Adrenal gland (tissue), 5 donors: ENCODE results near the gene EXOC3L1.

Experiments used
- POLR2A ChIP-seq, 2 donors: fragments of 450-650 bp; IDR thresholded peaks; one replicate each; pipeline ENCODE4 v1.6.1; 2017; ENCODE audit warnings: antibody characterized with exemption in 2 of 2, mild to moderate bottlenecking in 2 of 2, moderate library complexity in 1 of 2
- TF ChIP-seq, protein P1 (sequence below), 6 experiments: fragments of 450-650 bp in 4 of 6; fragments of 200-600 bp in 2 of 6; sonication (generic) in 1 of 6; IDR thresholded peaks; 1 replicate in 5 of 6; 2 replicates in 1 of 6; pipeline versions ENCODE4 v1.5.1 to v1.8.0; 2016 to 2021; ENCODE audit warnings: antibody characterized with exemption in 6 of 6, mild to moderate bottlenecking in 2 of 6, moderate library complexity in 1 of 6
- donor health status: DM: no; HTN: no; CAD: no.

DNA sequence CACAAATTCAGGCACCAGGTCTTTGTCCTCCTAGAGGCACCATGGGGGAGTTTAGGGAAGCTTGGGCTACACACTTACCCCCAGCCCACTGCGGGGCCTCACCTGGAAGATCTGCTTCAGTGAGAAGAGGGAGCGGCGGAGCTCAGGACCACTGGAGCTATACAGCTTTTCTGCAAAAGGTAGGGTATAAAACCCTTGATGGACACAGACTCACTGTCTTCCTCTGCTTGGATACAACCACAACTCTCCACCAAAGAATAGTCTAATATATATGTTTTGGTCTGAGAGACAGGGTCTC is 48.3 kb upstream of the EXOC3L1 start:
- TF ChIP-seq, protein P1, sequence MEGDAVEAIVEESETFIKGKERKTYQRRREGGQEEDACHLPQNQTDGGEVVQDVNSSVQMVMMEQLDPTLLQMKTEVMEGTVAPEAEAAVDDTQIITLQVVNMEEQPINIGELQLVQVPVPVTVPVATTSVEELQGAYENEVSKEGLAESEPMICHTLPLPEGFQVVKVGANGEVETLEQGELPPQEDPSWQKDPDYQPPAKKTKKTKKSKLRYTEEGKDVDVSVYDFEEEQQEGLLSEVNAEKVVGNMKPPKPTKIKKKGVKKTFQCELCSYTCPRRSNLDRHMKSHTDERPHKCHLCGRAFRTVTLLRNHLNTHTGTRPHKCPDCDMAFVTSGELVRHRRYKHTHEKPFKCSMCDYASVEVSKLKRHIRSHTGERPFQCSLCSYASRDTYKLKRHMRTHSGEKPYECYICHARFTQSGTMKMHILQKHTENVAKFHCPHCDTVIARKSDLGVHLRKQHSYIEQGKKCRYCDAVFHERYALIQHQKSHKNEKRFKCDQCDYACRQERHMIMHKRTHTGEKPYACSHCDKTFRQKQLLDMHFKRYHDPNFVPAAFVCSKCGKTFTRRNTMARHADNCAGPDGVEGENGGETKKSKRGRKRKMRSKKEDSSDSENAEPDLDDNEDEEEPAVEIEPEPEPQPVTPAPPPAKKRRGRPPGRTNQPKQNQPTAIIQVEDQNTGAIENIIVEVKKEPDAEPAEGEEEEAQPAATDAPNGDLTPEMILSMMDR (IDR thresholded peaks at IDR 0.05) = no peak
- no peak for TF ChIP-seq POLR2A (IDR thresholded peaks at IDR 0.05)
